Neural crest cell (in vitro differentiated cells): Measurements from ENCODE around the gene DTNBP1. TPM values are rescaled to one million over a fixed set of nuclear protein-coding genes. Genes with fewer than 3 reads are reported as not detected.

Experiments
- DNase-seq: peaks from one replicate; pipeline ENCODE4 v3.0.0; 2021; ENCODE audit warnings: low read depth, mixed read lengths, low spot score
- H3K27ac Mint-ChIP-seq: one replicate; pipeline ENCODE4 v1.8.0; 2021; ENCODE audit warnings: mild to moderate bottlenecking, mixed read lengths; ENCODE audit not compliant: unreplicated experiment
- H3K27me3 Mint-ChIP-seq: 2 replicates; pipeline ENCODE4 v1.8.0; 2021; ENCODE audit warnings: low read depth, mild to moderate bottlenecking, mixed read lengths
- H3K36me3 Mint-ChIP-seq: 2 replicates; pipeline ENCODE4 v1.8.0; 2021; ENCODE audit warnings: low read depth, mild to moderate bottlenecking, mixed read lengths
- H3K4me1 Mint-ChIP-seq: 2 replicates; pipeline ENCODE4 v1.8.0; 2021; ENCODE audit warnings: mixed read lengths
- H3K4me3 Mint-ChIP-seq: one replicate; pipeline ENCODE4 v1.8.0; 2021; ENCODE audit warnings: mild to moderate bottlenecking, mixed read lengths
- H3K9me3 Mint-ChIP-seq: 2 replicates; pipeline ENCODE4 v1.8.0; 2021; ENCODE audit warnings: mixed read lengths
- total RNA-seq: library from RNA; stranded (reverse); gene quantifications from 2 replicates; pipeline ENCODE4 v1.2.1, GENCODE V29; 2021
- TF ChIP-seq, protein P1 (sequence below): fragments of 200-600 bp; sonication (generic); conservative IDR thresholded peaks from 2 replicates; pipeline ENCODE4 v1.5.0; 2021; ENCODE audit warnings: antibody characterized with exemption, mild to moderate bottlenecking

The DTNBP1 gene
- total RNA-seq, 1 donor from 2014 or later = 13.5 TPM

DNA sequence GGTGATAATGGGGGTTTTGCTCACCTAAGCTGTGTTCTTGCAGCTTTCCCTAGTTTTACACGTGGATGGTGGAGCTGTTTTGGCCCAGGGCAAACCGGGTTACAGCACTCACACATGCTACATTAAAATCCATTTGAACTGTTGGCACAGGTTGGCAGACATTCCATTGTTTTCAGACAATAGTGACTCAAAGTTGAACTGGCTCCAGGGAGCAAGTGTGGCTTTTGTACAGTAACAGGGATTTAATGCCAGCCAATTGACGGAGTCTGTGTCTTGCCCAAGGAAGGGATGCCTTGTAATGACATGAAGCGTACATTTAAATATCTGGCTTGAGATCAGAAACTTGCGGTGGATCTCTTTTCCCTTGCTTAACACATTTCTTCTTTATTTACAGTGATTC lies 183.1 kb downstream of the DTNBP1 start:
- no peak for DNase-seq

DNA sequence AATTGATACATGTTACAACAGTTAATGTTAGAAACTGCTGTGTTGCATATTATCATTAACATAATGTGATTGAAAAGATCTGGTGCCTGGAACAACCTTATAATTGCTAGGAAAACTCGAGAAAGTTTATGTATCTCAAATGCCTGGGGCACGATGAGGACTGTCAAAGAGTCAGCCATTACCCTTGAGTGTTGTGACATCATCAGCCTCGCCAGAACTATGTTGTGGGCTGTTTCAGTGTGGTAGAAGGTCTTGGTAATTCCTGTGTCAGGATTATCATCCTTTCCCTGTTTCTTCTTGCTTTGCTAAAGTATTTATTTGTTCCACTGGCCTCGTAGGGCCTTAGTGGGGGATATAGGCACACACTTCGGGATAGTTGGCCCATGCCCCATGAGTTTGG lies 185.1 kb downstream of the DTNBP1 start:
- H3K9me3 Mint-ChIP-seq = no peaks in the 10 kb centered on the region
- peaks cover 23% of the 10 kb centered on the region for H3K4me1 Mint-ChIP-seq
- no peaks in the 10 kb centered on the region for H3K36me3 Mint-ChIP-seq
- H3K27me3 Mint-ChIP-seq = no peaks in the 10 kb centered on the region
- no peak for DNase-seq
- no peak overlapping the region for H3K27ac Mint-ChIP-seq
- TF ChIP-seq, protein P1, sequence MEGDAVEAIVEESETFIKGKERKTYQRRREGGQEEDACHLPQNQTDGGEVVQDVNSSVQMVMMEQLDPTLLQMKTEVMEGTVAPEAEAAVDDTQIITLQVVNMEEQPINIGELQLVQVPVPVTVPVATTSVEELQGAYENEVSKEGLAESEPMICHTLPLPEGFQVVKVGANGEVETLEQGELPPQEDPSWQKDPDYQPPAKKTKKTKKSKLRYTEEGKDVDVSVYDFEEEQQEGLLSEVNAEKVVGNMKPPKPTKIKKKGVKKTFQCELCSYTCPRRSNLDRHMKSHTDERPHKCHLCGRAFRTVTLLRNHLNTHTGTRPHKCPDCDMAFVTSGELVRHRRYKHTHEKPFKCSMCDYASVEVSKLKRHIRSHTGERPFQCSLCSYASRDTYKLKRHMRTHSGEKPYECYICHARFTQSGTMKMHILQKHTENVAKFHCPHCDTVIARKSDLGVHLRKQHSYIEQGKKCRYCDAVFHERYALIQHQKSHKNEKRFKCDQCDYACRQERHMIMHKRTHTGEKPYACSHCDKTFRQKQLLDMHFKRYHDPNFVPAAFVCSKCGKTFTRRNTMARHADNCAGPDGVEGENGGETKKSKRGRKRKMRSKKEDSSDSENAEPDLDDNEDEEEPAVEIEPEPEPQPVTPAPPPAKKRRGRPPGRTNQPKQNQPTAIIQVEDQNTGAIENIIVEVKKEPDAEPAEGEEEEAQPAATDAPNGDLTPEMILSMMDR = no peak
- H3K4me3 Mint-ChIP-seq = no peak overlapping the region

More for the DNA sequence above, 183.1 kb downstream of the DTNBP1 start:
- Mint-ChIP-seq H3K27me3 (no peaks in the 10 kb centered on the region), H3K27ac (no peak overlapping the region), H3K4me1 (peaks cover 23% of the 10 kb centered on the region), H3K4me3 (no peak overlapping the region), H3K9me3 (no peaks in the 10 kb centered on the region), H3K36me3 (no peaks in the 10 kb centered on the region)
- TF ChIP-seq, protein P1 = no peak

DNA sequence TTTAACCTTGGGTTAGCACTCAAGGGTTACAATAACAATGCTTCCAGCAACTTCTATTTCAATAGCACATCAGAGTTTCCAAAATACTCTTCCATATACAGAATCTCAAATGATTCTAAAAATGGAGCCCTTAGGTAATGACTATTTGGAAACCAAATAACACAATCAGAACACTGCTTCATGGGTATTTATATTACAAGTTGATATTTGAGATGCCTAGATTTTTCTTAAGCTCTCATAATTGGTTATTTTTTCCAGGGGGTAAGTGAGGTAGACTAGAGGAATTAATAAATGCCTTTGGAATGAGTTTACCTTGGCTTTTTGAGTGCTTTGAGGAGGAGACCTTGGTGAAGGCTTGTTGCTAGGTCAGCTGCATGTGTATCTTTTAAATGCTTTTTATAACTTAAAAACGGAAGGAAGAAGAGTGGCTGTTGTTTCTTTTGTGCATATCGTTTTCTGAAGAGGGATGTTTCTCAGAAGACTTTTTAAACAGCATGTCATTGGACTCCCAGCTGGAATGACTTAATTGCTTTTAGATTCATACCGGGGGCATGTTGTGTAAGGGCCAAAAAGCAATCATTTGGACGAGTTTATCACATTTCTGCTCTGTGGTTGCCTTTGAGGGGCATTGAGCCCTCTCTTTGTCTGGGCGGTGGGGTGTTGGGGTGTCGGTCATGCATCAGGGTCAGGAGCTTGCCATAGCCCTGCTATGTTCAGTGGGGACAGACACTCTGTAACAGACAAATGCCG lies 186.0 kb downstream of the DTNBP1 start:
- peaks cover 21% of the 10 kb centered on the region for H3K4me1 Mint-ChIP-seq
- TF ChIP-seq, protein P1 = no peak
- H3K4me3 Mint-ChIP-seq = no peak overlapping the region
- no peak for DNase-seq
- no peaks in the 10 kb centered on the region for H3K27me3 Mint-ChIP-seq
- H3K27ac Mint-ChIP-seq = no peak overlapping the region
- H3K9me3 Mint-ChIP-seq = no peaks in the 10 kb centered on the region
- no peaks in the 10 kb centered on the region for H3K36me3 Mint-ChIP-seq

DNA sequence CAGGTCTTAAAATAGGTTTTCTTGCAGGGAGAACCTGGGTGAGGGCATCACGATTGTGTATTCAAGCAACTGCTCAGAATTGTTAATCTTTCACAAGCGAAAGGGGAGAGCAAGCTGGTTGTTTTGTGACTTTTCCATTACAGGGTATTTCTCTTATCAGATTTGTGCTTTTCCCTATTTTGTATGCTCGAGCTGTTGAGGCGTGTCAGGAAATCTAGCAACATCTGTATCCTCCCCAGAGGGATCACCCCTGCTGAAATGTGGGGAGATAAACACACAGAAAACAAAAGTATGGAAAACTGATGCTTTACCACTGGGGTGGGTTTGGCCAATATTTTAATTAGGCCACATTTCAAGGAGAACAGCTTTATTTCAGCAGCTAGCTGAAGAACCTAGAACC lies 187.0 kb downstream of the DTNBP1 start:
- Mint-ChIP-seq H3K27ac (no peak overlapping the region), H3K4me3 (no peak overlapping the region), H3K36me3 (no peaks in the 10 kb centered on the region), H3K27me3 (no peaks in the 10 kb centered on the region), H3K4me1 (peaks cover 11% of the 10 kb centered on the region), H3K9me3 (no peaks in the 10 kb centered on the region)
- no peak for DNase-seq
- TF ChIP-seq, protein P1 = no peak

DNA sequence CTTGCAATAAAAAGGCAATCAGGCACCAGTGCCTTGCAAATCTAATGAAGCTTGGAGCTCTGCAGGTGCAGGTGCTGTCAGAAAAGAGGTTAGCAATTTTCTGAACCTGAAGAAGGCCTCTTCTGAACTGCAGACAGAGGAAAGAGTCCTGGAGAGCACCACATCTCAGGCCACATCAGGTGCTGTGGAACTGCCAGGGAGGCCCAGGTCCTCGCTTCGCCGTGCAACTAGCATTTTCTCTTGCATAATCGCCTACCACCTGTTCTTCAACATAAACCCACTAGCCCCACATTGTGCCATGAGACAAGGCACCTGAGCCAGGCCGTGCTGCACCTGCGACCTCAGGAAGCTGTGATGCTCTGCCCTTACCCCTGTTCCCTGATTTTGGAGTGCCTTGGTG lies 187.6 kb downstream of the DTNBP1 start:
- H3K4me3 Mint-ChIP-seq = no peak overlapping the region
- H3K4me1 Mint-ChIP-seq = peaks cover 5% of the 10 kb centered on the region

More for the DNA sequence above, 187.6 kb downstream of the DTNBP1 start:
- no peak for DNase-seq
- Mint-ChIP-seq H3K27ac (no peak overlapping the region), H3K27me3 (no peaks in the 10 kb centered on the region), H3K36me3 (no peaks in the 10 kb centered on the region), H3K9me3 (no peaks in the 10 kb centered on the region)
- TF ChIP-seq, protein P1 = no peak
